ENCODE results near the gene CDK11B. TPM values are rescaled to one million over a fixed set of nuclear protein-coding genes. Genes with fewer than 3 reads are reported as not detected.

CDK11B gene
- total RNA-seq, 1 experiment from 2014 or later: 38.6 TPM

GRCh38 chr1:1627829-1628753, 30.7 kb downstream of the CDK11B start:
- ChIA-PET POLR2A (ENCODE audit: unreplicated experiment) (no interaction called here), CTCF (no interaction called here)
- intact Hi-C loops (cut with micrococcal nuclease): no loop called here
- H3K9me3 ChIP-seq (ENCODE audit: low read length): no peaks in the 10 kb centered on the region
- H3K27ac ChIP-seq (ENCODE audit: low read length): no peak overlapping the region
- no peaks in the 10 kb centered on the region for H3K9me2 ChIP-seq (replicated peaks; ENCODE audit: low read length)
- no peaks in the 10 kb centered on the region for H3K79me2 ChIP-seq (ENCODE audit: low read length)
- H3K36me3 ChIP-seq (ENCODE audit: low read depth, low read length): no peaks in the 10 kb centered on the region
- no peaks in the 10 kb centered on the region for H4K20me1 ChIP-seq (ENCODE audit: low read length)
- peaks cover 7% of the 10 kb centered on the region; the same call in 1 of the 2 replicates for H3K4me1 ChIP-seq (ENCODE audit: insufficient read depth, low read length)
- DNase-seq (no peak), ATAC-seq (no peak)
- no peaks in the 10 kb centered on the region for H3K27me3 ChIP-seq (ENCODE audit: low read length)
- TF ChIP-seq CTCF (conservative IDR thresholded peaks at IDR 0.05; ENCODE audit: low read depth, low read length): no peak
- no peak for TF ChIP-seq EZH2 (IDR thresholded peaks at IDR 0.05; ENCODE audit: low read length, unreplicated experiment)
- TF ChIP-seq EZH2phosphoT487 (IDR thresholded peaks at IDR 0.05; ENCODE audit: borderline replicate concordance, low read length): no peak
- H2AFZ ChIP-seq (ENCODE audit: low read length): no peak overlapping the region
- H3K4me3 ChIP-seq (ENCODE audit: low read length): no peak overlapping the region
- H3K4me2 ChIP-seq (ENCODE audit: low read length): no peak overlapping the region
- no peak overlapping the region for H3K9ac ChIP-seq (ENCODE audit: low read length)
- no peaks in the 10 kb centered on the region for H3F3A ChIP-seq (ENCODE audit: low read length, unreplicated experiment)
- no TSS peak for BruUV-seq (replicated peaks)

DNA sequence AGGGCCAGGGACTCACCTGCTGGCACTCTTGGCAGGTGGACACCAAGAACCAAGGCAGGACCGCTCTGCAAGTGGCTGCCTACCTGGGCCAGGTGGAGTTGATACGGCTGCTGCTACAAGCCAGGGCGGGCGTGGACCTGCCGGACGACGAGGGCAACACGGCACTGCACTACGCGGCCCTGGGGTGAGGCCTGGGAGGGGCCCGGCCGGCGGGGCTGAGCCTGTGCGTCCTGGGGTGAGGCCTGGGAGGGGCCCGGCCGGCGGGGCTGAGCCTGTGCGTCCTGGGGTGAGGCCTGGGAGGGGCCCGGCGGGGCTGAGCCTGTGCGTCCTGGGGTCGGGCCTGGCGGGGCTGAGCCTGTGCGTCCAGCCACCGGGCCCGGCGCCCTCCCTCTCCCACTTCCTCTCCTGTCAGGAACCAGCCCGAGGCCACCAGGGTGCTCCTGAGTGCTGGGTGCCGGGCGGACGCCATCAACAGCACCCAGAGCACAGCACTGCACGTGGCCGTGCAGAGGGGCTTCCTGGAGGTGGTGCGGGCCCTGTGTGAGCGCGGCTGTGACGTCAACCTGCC, 31.5 kb downstream of the CDK11B start:
- Histone ChIP-seq H3K9me3 (ENCODE audit: low read length) (no peaks in the 10 kb centered on the region), H3F3A (ENCODE audit: low read length, unreplicated experiment) (no peaks in the 10 kb centered on the region), H3K27me3 (ENCODE audit: low read length) (no peaks in the 10 kb centered on the region), H3K4me2 (ENCODE audit: low read length) (no peak overlapping the region), H4K20me1 (ENCODE audit: low read length) (no peaks in the 10 kb centered on the region; the same call in 1 of the 2 replicates), H3K27ac (ENCODE audit: low read length) (no peak overlapping the region), H2AFZ (ENCODE audit: low read length) (no peak overlapping the region), H3K4me3 (ENCODE audit: low read length) (no peak overlapping the region), H3K9ac (ENCODE audit: low read length) (no peak overlapping the region), H3K4me1 (ENCODE audit: insufficient read depth, low read length) (peaks cover 7% of the 10 kb centered on the region; the same call in 1 of the 2 replicates), H3K9me2 (replicated peaks; ENCODE audit: low read length) (no peaks in the 10 kb centered on the region), H3K79me2 (ENCODE audit: low read length) (no peaks in the 10 kb centered on the region), H3K36me3 (ENCODE audit: low read depth, low read length) (no peaks in the 10 kb centered on the region)
- ChIA-PET POLR2A (ENCODE audit: unreplicated experiment) (interaction anchor here (0.6 kb wide), 1 partner anchor 131 kb away, joined by 4 read pairs; no protein-coding TSS in a partner anchor), CTCF (no interaction called here)
- TF ChIP-seq EZH2 (IDR thresholded peaks at IDR 0.05; ENCODE audit: low read length, unreplicated experiment): no peak
- BruUV-seq (replicated peaks): TSS peak; percentile 36
- no peak for ATAC-seq
- intact Hi-C loops (cut with micrococcal nuclease): no loop called here
- DNase-seq: no peak

DNA sequence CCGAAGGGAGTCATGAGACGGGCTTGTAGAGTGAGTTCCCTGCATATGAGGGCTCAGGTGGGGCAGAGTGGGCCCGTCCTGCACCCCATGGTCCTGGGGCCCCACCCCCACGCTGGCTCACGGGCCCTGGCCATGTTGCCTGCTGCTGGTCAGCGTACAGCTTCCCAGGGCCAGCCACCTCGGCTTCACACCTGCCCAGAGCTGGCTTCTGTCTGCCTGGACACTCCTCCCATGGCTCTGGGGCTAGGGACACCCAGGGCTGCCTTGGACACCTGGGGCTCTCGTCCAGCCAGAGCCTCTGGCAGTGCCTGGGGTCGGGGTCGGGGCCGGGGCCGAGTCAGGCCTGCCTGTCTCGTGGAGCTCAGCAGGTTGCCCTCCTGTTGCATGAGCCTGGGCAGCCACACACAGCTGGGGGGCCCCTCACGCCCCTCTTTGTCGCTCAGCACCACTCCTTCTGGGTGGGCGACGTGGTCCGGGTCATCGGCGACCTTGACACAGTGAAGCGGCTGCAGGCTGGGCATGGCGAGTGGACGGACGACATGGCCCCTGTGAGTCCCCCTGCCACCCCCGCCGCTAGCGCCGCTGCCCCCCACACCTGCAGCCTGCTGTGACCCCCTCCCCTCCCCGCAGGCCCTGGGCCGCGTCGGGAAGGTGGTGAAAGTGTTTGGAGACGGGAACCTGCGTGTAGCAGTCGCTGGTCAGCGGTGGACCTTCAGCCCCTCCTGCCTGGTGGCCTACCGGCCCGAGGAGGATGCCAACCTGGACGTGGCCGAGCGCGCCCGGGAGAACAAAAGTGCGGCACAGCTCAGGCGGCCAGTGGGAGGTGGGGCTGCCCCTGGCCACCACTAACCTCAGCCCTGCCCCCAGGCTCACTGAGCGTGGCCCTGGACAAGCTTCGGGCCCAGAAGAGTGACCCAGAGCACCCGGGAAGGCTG, 32.3 kb downstream of the CDK11B start:
- no peaks in the 10 kb centered on the region; the same call in 1 of the 2 replicates for H4K20me1 ChIP-seq (ENCODE audit: low read length)
- no peaks in the 10 kb centered on the region for H3K36me3 ChIP-seq (ENCODE audit: low read depth, low read length)
- TF ChIP-seq CTCF (conservative IDR thresholded peaks at IDR 0.05; ENCODE audit: low read depth, low read length): no peak
- TF ChIP-seq EZH2phosphoT487 (IDR thresholded peaks at IDR 0.05; ENCODE audit: borderline replicate concordance, low read length): no peak
- TF ChIP-seq EZH2 (IDR thresholded peaks at IDR 0.05; ENCODE audit: low read length, unreplicated experiment): no peak
- H3K9me3 ChIP-seq (ENCODE audit: low read length): no peaks in the 10 kb centered on the region
- ChIA-PET POLR2A (ENCODE audit: unreplicated experiment) (no interaction called here), CTCF (no interaction called here)
- no peak for ATAC-seq
- H3K9ac ChIP-seq (ENCODE audit: low read length): no peak overlapping the region
- no peak overlapping the region for H3K27ac ChIP-seq (ENCODE audit: low read length)
- no peaks in the 10 kb centered on the region for H3K79me2 ChIP-seq (ENCODE audit: low read length)
- H3K4me3 ChIP-seq (ENCODE audit: low read length): no peak overlapping the region
- intact Hi-C loops (cut with micrococcal nuclease): no loop called here
- no peaks in the 10 kb centered on the region for H3K9me2 ChIP-seq (replicated peaks; ENCODE audit: low read length)
- no peaks in the 10 kb centered on the region for H3F3A ChIP-seq (ENCODE audit: low read length, unreplicated experiment)
- H3K4me2 ChIP-seq (ENCODE audit: low read length): no peak overlapping the region
- H3K4me1 ChIP-seq (ENCODE audit: insufficient read depth, low read length): no peaks in the 10 kb centered on the region
- no TSS peak for BruUV-seq (replicated peaks)
- no peak for DNase-seq
- no peak overlapping the region for H2AFZ ChIP-seq (ENCODE audit: low read length)
- H3K27me3 ChIP-seq (ENCODE audit: low read length): no peaks in the 10 kb centered on the region

All from PC-3 (cell line).